Fibroblast of villous mesenchyme (primary cell): ENCODE results near the gene MAML1. TPM values are rescaled to one million over a fixed set of nuclear protein-coding genes. Genes with fewer than 3 reads are reported as not detected.

Experiments
- DNase-seq: peaks from one replicate; pipeline ENCODE4 v3.0.0-alpha.2; 2010; ENCODE audit warnings: low read depth
- H3K4me3 ChIP-seq: 2 replicates; pipeline ENCODE4 v1.5.1; 2011; ENCODE audit warnings: low read depth, mild to moderate bottlenecking, low read length
- CTCF ChIP-seq: IDR thresholded peaks from 2 replicates; pipeline ENCODE4 v1.5.1; 2012; ENCODE audit warnings: low read depth, mild to moderate bottlenecking, low read length; ENCODE audit not compliant: insufficient read depth
- total RNA-seq: library from RNA; depleted of rRNA; stranded (reverse); fragments of >200 nt; gene quantifications from 2 replicates; pipeline ENCODE4 v1.2.3, GENCODE V29; 2012

The MAML1 gene
- total RNA-seq, 1 donor = 12.1 TPM

- no peak for TF ChIP-seq CTCF
- DNase-seq = peak; percentile 83
- no peak overlapping the region for H3K4me3 ChIP-seq
Observed at GRCh38 chr5:179819296-179820126, 86.9 kb downstream of the MAML1 start.

- no peak for DNase-seq
- no peak for TF ChIP-seq CTCF
- H3K4me3 ChIP-seq = peak overlapping the region; percentile 91
Observed at GRCh38 chr5:179820127-179820482, 87.5 kb downstream of the MAML1 start.

GRCh38 chr5:179820483-179821297, 88.1 kb downstream of the MAML1 start, which contains the start of gene SQSTM1:
Gene SQSTM1, plus strand, starts transcription at chr5:179820905. Its CDS starts 32 bp downstream, at chr5:179820937.
- DNase-seq = peak; percentile 82
- no peak for TF ChIP-seq CTCF
- peak within 1 kb of the TSS; percentile 91 for H3K4me3 ChIP-seq

- DNase-seq = peak; percentile 93
- H3K4me3 ChIP-seq = peak overlapping the region; percentile 91
- TF ChIP-seq CTCF = no peak
Observed at GRCh38 chr5:179821298-179822058, 88.9 kb downstream of the MAML1 start.

GRCh38 chr5:179822059-179822432, 89.4 kb downstream of the MAML1 start:
- no peak for DNase-seq
- H3K4me3 ChIP-seq = peak overlapping the region; percentile 91
- no peak for TF ChIP-seq CTCF

DNA sequence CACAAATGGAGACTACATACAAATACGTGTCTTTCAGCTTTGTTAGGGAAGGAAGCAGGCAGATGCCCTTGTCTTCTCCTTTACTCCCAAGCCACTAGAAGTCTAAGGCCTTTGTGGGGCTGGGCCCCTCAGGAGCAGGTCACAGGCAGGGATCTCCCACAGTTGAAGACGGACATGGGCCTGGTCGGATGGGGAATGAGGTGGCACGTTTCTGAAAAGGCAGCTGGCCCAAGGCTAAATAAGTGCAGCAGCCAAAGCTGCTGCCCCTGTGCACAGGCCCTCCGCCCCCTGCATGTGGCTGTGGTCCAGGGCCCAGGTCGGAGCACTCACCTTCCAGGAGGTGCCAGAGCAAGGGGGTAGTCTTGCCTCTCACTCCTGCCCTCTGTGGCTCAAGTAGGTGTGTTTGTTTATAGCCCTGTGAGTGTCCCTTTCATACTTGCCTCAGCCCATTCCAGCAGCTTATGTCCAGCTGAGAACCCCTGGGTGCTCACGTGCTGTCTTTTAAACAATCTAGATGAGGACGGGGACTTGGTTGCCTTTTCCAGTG, 89.9 kb downstream of the MAML1 start:
- no peak for TF ChIP-seq CTCF
- no peak for DNase-seq
- peak overlapping the region; percentile 91 for H3K4me3 ChIP-seq
